Hematopoietic multipotent progenitor cell treated with erythropoietin and hydrocortisone succinate and interleukin-3 and kit ligand, for 15 days (in vitro differentiated cells): ENCODE measurements around the gene CHST10.

Source experiments
- DNase-seq: peaks from one replicate; pipeline ENCODE4 v3.0.0-alpha.2; 2015; ENCODE audit warnings: low spot score

The CHST10 gene

DNA sequence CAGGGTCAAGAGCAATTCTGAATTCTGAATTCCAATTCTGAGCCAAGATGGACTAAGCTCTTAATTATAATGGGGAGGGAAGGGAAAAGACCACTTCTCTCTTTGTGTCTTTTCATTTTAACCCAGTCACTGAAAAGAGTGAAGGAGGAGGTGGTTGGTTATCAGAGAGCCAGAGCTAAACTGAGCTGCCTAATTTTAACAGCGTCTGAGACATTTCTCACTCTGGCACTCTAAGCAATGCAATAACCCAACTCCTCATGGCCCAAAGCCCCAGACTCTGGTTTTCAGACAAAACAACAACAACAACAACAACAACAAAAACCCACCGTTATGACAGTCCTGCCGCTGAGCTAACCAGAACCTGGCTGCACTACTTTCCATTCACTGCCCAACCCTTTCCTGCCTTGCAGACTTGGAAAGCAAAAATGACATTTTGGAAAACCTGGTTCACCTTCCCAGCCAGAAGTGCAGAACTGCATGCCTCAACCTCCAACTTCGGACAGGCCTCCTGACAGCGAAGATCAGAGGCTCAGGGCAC lies 1.0 kb downstream of the CHST10 start:
- no peak for DNase-seq

DNA sequence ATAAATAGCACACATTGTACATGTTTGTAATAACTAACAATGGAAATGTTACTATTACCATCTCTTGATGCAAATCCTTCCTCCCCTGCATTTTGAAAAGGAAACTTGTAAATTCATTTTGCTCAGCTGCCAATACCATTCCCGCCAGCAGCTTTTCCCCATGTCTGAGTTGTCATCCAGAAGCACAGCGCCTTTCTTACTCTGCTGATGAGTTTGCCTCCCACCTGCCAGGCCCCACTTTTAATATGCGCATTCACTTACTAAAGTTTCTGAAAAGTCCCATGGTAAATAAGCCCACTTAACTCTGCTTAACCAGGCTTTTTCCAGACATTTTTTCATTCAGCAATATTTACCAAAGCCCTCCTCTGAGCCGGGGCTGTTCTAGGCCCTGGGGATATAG lies 3.9 kb downstream of the CHST10 start:
- DNase-seq: no peak

DNA sequence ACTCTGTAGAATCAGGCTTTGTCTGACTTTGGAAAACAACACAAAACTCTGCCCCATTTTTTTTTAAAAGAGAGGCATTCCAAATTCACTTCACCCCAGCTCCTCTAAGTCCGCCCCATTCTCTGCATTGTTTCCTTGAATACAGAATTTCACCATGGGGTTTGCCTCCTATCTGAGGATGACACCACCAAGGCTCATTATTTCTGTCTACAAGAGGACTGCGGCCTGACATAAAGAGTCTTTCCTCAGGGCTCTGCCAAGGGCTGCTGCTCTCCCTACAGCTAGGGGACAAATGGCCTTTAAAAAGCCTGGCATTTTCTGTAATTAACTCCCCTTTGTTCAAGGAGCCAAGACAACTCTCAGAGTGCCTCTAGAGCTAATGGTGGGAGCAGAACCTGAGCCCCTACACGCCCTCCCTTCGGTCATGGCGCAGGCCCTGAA lies 4.6 kb downstream of the CHST10 start:
- no peak for DNase-seq

- no peak for DNase-seq
Observed at GRCh38 chr2:100412466-100412865, 5.0 kb downstream of the CHST10 start.

- DNase-seq: no peak
Observed at GRCh38 chr2:100411841-100412292, 5.6 kb downstream of the CHST10 start.

GRCh38 chr2:100409975-100410647 lies 7.4 kb downstream of the CHST10 start:
- no peak for DNase-seq

DNA sequence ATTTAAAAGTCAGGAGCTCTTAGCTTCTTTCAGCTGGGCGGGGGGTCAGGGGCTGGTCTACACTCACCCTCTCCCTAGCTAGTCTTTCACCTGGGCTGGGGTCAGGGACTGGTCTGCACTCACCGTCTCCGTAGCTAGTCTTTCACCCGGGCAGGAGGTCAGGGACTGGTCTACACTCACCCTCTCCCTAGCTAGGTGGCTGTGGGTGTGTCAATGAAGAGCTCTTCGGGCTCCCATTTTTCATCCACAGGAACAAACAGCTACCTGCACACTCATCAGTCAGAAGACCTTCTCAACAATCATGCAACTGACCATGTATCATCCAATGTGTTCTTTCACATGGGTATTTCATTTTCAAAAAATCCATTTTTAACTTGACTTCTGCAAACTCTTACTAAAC lies 8.0 kb downstream of the CHST10 start:
- DNase-seq: no peak

DNA sequence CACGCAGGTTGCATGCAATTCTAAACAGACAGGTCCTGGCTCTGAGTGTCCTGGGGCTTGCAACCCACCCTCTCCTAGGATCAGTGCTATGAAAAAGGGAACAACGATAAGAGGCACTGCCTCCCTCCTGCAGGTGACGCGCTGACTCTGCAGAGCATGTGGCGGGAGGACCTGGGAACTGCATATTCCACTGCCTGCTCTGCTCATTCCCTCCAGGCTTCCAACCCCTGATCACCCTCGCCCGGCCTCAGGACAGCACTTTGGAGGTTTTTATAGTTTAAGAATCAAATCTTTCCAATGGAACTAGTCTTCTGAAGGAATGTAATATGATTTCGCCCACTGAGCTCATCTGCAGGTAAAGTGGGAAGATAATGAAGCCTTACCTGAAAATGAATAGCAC lies 8.5 kb downstream of the CHST10 start:
- DNase-seq: no peak

DNA sequence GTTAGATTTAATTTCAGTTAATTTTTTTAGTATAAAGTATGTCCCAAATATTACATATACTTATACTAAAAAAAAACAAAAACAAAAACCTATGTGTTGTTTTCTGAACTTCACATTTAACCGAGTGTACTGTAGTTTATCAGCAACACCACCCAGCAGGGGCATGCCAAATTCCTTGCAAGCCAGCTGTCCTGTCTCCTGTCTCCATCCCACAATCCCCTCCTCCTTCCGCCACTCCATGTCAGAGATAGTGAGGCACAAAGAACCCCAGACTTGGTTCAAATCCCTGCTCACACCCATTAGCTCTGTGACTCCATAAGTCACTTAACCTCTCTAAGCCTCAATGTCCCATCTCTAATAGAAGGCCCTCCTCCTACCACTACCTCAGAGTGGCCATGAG lies 9.4 kb downstream of the CHST10 start:
- DNase-seq: no peak

DNA sequence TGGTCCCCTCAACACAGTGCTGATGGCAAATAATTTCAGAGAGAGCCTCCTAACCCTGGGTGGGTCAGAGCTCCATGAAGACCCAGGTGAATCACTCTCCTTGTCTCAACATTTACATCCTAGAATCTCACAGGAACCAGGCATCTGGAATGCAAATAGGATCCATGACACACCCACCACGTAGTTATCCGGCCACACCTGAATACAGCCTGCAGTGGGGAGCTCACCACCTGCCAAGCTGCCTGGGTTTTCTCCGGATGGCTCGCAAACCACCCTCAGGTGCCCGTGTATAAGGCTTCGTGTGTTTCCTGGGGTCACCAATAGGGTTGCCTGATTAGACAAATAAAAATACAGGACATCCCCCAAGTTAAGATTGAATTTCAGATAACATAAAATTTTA lies 9.9 kb downstream of the CHST10 start:
- DNase-seq: no peak

GRCh38 chr2:100407073-100407472 lies 10.4 kb downstream of the CHST10 start:
- no peak for DNase-seq

- DNase-seq: no peak
Observed at GRCh38 chr2:100406120-100406508, 11.4 kb downstream of the CHST10 start.

DNA sequence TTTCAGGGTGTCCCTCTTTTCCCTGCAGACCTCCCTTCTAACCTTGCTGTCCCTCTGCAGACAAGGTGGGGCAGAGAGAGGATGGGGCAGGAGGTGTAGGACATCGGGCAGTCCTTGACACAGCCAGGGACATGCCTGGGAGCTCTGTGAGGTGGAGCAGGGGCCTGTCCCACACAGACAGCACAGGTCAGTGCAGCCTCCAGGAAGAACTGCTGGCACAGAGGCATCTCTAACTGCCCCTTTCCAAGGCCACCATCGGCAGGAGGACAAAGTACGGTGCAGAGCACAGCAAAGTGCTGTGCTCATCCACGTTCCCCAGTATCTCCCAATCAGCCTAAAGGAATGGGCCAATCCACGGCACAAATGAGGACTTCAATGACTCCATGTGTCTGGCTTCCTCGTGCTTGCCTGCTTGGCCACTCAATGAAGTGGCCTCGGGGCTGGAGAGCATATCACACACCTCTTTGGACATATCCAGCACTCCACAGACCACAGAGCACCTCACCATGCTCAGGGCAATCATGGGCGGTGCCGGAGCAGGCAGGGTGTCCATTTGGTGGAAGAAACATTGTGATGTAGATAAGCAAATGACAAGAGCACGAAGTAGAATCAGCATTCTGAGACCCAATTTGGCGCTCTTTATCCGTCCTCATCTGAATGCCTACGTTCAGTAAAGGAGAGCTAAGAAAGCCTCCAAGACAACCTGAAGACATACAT lies 11.9 kb downstream of the CHST10 start:
- no peak for DNase-seq

DNA sequence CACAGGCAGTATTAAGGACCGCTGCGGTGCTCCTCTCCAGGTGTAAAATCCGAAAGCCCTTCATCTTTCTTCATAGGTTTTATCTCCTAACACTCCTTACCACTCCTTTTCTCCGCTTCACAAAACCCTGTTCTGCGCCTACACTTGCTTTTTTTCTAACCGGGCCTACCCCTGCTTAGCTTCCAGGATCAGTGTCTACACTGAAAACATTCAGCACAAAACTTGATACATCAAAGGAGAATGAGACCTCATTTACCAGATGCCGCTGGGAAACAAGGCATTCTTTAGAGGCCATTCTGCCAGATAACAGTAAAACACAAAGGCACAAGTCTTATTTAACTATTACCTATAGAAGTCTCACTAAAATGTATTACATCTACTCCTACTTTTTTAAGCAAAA lies 13.1 kb downstream of the CHST10 start:
- DNase-seq: no peak

DNA sequence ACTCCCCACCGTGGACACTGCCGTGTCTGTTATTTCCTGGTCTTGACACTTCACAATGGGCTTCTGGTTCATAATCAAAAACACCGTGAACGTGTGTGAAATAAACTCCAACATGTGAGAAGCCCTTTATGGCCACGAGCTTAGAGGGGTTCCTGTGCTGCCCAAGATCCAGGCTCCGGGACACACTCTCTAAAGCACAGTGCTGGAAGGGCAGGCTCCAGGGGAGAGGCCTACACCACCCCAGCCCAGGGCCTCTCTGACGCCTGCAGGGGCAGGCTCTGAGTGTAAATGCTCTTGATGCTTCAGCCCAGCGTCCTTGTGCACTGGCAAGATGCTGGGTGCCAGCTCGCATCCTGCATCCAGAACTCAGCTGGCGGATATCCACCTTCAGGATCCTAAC lies 13.7 kb downstream of the CHST10 start:
- no peak for DNase-seq

- no peak for DNase-seq
Observed at GRCh38 chr2:100401268-100401667, 16.2 kb downstream of the CHST10 start.

DNA sequence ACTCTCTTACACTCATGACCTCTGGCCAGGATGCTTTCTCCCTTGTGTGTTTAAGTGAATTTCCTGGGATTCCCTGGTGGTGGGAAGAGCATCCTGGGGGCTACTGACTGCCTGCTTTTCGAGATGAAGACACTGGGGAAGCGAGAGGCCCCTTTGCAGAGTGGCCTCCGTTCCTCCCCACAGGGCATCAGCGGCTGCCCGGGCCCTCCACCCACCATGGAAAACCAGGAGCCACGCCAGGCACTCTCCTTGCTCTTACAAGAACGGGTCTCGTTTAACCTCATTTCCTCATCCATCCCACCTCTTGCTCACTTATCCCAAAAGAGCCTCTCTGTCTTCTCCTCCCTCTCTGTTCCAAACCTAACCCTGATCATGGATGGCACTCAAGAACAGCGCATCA lies 17.8 kb downstream of the CHST10 start:
- DNase-seq: no peak

DNA sequence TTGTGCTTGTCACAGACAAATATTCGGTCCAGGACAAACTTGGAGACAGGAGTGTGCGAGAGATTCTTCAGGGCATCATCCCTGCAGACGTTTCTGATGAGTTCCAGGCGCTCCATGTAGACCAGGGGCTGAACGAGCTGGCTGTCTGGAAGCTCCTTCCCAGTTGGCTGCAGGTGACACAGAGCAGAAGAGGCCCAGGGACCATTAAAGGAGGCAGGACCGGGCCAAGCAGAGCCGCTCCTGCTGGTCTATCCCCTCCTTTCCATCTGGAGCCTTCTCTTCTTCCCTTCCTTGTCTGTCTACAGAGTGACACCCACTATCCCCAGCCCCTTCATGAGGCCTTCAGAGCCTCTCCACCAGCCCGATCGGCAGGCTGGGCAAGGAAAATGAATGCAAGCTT lies 19.5 kb downstream of the CHST10 start:
- DNase-seq: no peak

DNA sequence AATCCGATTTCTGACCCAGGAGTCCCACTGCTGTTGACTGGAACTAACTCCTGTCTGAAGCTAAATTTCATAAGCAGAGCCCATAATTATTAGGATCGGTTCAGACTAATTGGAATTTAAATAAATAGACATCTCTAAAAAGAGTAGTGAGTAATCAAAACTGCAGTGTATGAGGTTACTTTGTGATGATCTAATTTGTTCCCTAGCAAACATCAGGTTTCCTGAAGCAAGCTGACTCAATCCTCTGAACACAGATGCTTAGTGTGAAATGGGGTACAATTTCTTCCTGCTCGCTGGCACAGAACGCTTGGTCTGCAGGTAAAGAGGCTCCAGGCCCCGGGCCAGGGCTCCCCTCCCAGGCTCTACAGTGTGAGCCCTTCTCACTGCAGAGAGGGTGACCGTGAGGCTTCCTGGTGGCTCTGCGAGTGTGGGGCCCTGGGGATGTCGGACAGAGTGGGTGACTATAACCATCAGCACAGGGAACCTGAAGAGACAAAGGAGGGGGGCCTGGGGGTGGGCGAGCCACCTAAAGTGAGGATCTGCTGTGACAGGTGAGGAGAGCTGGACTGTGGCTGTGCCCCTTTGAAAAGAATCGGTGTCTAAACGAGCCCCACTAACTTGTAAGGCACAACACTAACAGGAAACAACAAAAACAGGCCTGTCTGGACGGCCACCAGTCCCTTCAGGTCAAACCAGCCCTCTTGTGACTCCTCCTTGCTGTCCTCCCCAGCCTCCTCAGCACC lies 20.2 kb downstream of the CHST10 start:
- no peak for DNase-seq

- DNase-seq: no peak
Observed at GRCh38 chr2:100396483-100396882, 21.0 kb downstream of the CHST10 start.

- DNase-seq: no peak
Observed at GRCh38 chr2:100395532-100396350, 21.7 kb downstream of the CHST10 start.

GRCh38 chr2:100394111-100394641 lies 23.3 kb downstream of the CHST10 start:
- no peak for DNase-seq
